SH-SY5Y (cell line): ENCODE results near the gene BCAN.

Source experiments
- GATA2 ChIP-seq: IDR thresholded peaks from 2 replicates; pipeline ENCODE4 v1.6.1; 2011; ENCODE audit warnings: mild to moderate bottlenecking, low read depth, low read length
- GATA3 ChIP-seq: IDR thresholded peaks from 2 replicates; pipeline ENCODE4 v1.6.1; 2011; ENCODE audit warnings: low read depth, mild to moderate bottlenecking, low read length, moderate library complexity

DNA sequence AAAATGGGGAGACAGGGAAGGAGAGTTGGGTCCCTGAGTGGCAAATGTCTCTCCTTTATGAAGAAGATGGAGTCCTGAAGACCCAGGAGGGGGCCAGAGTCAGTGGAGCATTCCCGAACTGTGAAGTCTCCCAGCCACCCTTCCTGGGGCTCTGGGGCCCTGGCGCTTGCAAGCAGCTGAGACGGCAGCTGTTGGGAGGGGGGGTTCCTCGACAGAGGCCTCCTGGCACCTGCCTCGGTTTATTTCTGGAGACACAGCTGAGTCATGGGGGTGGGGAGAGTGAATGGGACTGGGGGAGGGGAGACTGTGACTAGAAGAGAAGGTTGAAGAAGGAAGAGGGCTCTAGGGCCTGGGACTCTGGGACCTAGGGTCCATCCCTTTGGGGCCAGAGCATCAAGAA lies 21.3 kb downstream of the BCAN start:
- TF ChIP-seq GATA3 (no peak), GATA2 (no peak)
